Amygdala (tissue), 56 donors: Measurements from ENCODE around the gene BRD4.

ENCODE experiments used
- DNase-seq, 56 donors: peaks; one replicate each; lab custom pipeline; 2025; lab: John Stamatoyannopoulos, UW

The BRD4 gene

DNA sequence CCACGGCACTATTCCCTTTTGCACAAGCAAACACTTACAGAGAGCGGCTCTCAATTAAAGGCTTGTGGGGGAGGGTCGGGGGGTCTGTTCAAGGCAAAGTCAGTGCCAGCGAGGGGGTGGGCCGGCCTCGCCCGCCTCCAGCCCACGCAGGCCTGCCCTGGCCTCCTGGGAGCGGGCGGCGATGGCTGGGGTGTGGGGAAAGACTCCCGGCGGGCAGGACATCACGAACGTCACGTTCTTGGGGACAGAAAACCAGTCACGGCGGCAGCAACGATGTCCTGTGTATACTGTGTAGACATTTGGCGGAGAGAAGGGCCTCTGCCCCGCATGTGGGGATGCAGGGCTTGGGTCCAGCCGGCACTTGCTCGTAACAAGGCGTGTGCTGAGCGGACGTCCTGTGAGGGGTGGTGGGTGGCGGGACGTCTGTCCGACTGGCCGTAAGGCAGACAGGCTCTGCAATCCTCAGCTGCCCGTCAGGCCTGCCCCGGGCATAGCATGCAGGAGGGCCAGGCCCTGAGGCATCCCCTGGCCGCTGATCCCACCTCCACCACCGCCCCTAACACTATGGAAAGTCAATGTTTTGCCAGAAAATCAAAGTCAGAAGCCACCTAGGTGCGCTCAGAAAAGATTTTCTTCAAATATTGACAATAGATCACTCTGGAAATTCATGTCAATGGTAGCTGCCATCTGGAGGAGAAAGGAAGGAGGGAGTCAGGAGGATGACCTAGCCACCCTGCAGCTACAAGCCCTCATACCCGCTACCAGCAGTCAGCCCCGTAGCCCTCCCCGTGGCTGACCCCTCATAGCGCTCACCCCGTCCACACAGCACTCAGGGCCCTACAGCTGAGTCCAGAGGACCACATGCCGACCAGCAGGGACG, 94.3 kb downstream of the BRD4 start:
- DNase-seq = no peak

DNA sequence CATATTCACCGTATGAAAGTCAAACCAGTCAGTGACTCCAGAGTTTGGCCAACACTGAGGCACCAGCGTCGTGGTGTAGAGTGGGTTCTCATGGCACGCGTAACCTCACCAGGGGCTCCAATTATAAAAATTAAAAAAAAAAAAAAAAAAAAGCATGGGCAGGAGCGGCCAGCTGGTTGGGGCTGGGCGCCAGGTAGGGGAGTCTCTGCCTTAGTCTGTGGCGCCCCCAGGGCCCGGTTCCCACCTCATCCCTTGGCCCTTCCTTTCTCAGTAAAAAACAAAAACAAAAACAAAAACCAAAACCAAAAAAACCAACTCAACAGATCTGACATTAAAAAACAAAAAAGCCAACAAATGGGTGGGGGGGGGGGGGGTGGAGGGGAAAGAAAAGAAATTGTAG, 95.5 kb downstream of the BRD4 start:
- DNase-seq = no peak

DNA sequence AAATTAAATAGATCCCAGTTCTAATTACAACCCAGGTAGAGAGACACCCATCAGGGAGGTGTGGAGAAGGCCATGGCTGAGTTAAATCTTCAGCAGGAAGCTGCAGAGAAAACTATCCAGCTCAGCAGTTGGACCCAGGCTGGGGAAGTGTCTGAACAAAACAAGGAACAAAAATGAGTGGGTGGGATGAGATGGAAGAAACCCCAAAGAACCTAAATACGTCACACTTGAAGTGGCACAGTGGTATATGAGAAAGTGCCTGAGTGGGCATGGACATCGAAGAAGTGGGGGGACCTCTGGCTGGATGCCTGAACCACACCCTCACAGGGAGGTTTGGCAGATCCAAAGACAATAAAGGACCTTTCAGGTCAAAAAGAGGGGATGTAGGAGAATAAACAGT, 96.6 kb downstream of the BRD4 start:
- DNase-seq = no peak

DNA sequence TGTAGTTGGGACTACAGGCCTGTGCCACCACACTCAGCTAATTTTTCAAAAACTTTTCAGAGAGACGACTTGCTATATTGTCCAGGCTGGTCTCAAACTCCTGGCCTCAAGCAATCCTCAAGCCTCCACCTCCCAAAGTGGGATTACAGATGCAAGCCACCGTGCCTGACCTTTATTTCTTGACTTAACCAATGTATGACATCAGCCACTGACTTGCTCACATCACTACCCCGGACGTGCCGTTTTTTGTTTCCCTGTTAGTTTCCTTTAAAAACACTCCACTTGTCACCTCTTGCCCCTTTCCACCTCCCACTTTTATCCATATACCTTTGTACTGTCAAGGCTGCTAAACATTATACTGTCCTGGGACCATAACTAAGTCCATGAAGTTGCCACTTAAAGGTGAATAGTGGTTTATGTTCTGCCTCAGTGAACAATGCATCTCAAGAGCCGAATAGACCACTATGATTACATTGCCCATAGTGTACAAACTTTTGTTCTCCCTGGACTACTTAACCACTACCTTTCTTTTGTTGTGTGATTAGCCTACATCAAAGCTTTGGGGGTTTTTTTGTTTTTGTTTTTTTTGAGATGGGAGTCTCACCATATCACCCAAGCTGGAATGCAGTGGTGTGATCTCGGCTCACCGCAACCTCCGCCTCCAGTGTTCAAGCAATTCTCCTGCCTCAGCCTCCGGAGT, 97.8 kb downstream of the BRD4 start:
- DNase-seq = no peak

DNA sequence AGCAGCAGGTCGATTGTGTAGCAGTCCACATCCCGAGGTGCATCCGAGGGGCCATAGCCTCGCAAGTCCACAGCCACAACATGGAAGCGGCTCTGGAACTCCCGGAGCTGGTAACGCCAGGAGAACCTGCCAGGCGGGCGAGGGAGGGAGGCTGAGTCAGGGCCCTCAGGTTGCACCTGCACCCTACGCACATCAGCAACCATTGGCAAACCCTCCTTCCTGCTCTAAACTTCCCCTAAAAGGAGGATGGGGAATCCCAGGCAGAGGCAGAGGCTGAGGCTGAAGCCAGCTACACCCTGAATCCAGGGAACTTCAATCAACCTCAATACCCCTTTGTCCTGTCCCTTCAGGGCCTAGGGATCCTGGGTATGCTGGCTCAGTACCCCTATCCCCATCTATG, 101.1 kb downstream of the BRD4 start:
- DNase-seq = no peak

DNA sequence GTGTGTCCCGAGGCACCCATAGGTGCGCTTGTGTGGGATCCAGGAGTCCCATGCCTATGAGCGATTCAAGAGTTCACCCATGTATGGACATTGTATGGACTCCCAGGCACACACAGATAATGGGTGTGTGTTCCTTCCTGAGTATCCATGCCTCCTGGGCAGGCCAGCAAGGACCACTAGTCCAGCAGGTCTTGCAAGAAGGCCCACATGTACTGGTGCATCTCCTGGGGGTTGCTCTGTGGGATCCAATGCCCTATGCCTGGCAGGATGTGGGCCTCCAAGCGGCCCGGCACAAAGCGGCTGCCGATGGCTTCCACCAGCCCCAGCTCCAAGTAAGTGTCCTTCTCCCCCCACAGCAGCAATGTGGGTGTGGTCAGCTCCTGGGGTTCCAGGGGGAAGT, 105.1 kb downstream of the BRD4 start:
- DNase-seq = no peak

DNA sequence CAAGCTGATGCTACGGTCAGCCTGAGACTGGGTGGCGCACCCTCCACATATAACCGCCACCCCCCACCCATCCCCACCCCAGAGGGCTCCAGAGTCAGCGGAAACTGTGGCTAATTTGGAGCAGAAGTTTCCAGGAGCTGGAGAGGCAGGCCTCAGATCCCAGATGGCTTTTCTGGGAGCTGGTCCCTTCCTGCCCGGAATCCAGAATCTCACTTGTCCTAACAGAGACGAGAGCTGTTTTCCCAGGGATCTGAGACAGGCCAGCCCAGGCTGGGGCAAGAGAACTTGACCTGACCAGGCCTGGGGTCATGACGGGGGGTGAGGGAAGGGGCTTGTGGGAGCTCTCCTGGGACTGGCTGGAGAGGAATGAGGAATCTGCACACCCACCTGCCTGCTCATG, 106.6 kb downstream of the BRD4 start:
- no peak for DNase-seq

DNA sequence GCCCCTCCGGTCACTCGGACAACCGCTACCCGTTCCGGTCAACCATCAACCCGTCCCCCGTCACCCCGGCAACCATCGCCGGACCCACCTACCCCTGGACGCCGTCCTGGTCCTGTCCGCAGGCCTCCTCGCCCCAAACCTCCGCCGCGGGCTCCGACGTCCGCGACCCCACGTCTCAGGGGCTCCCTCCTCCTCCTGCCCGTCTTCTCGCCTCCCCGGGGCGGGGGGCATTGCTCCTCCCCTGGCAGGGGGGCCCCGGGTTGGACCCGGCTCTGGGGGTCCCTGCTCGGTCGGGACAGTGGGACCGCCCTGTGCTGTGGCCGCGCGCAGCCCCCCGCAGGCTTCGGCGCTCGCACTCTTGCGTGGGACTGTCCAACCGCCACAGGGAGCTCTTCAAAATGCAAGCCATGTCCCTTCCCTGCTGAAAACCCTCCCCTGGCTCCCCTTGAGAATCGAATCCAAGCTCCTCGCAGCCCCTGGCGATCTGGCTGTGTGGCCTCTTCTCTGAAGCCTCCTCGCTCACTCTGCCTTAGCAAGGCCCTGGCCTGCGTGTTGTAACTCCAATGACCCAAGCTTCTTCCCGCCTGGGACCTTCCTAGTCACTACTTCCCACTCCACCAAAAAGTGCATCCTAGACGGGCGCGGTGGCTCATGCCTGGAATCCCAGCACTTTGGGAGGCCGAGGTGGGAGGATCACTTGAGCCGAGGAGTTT, 108.5 kb downstream of the BRD4 start:
- DNase-seq = peak in 11 of 56 donors; percentile 4 to 68 (median 38)

DNA sequence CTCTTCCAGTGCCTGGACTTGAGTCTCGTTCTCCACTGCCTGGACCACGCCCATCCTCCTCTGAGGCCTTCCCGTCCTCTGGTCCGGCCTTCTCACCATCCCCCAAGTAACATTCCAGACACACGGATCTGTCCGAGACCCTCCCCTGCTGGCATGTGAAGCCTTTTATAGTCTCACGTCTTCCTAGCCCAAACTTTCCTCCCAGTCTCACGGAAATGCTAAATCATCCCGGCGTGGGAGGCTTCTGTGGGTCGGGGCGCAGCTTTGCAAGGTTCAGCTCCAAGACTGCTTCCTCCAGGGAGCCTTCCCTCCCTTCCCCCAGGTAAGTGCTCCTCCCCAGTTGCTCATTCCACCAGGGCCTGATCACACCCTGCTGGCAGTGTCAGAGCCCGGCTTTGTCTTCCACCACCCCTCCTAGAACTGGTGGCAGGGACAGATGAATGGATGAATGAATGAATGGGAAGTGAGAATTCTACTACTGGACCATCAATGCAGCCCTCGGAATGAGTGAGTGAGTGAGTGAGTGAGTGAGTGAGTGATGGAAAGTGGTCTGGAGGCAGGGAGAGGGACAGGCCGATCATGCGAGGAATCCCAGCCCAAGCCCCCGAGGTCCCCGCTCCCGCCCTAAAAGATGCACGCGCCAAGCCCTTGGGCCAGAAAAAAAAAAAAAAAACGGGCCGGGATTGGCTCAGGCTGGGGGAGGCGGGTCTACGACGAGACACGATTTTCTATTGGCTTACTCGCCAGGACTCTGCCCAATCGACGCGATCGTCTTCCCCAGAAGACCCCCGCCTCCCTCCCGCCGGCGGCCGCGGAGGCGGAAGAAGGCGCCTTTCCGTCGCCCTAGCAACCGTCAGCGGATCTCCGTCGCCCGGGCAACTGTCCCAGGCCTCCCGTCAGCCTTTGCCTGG, 109.3 kb downstream of the BRD4 start:
- DNase-seq = peak; percentile 27 to 95 (median 84)

DNA sequence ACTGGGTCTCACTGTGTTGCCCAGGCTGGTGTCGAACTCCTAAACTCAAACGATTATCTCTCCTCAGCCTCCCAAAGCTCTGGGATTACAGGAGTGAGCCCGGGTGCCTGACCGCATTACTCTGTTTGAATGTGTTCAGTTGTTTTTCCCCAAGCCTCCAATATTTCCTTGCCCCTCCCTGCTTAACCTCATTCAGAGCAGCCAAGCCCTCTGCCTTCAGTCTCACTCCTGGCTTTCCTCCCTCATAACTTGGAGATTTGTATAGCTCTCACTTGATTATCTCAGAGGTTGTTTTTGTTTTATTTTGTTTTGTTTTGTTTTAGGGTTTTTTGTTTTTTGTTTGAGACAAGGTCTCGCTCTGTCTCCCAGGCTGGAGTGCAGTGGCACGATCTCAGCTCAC, 111.5 kb downstream of the BRD4 start:
- no peak for DNase-seq

DNA sequence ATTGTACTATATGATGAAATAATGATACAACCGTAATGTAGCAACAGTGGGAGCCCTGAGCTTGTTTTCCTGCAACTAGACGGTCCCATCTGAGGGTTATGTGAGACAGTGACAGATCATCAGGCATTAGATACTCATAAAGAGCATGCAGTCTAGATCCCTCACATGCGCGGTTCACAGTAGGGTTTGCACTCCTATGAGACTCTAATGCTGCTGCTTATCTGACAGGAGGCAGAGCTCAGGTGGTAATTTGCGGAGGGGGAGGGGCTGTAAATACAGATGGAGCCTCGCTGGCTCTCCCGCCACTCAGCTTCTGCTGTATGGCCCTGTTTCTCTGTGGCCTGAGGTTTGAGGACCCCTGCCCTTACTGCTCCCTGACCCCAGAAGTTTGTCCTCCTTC, 113.8 kb downstream of the BRD4 start:
- no peak for DNase-seq

DNA sequence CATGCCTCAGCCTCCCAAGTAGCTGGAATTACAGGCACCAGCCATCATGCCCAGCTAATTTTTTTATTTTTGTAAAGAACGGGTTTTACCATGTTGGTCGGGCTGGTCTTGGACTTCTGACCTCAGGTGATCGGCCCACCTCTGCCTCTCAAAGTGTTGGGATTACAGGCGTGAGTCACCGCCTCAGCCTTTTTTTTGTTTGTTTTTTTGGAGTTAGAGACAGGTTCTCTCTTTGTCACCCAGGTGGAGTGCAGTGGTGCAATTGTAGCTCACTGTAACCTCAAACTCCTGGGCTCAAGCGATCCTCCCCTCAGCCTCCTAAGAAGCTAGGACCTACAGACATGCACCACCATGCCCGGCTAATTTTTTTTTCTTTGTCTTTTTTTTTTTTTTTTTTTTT, 116.0 kb downstream of the BRD4 start:
- no peak for DNase-seq

DNA sequence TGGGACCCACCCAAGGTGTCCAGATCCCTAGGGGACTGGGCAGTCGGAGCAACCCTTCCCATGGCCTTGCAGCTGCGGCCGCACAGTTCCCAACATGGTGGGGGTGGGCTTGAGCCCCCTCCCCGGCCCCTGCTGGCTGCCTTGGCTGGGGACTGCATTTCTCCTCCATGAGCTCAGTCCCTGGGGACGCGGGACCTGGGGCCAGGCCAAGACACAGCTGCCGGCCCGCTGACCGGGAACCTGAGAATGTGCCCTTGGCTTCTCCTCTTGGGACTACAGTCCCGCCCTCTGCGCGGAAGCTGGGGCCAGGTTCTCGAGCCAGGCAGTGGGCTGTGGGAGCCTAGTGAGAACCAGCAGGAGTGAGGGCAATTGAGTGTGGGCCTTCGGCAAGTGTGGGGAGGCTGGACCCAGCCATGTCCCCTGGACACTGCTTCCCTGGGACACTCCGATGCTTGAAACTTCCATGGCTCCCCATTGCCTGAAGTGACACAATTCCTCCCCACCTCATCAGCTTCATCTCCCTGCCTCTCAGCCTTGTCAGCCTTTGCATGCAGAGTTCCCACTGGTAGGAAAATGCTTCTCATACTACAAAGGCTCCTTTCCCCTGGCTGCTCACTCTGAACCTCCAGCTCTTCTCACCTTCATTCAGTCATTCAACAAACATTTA, 118.5 kb downstream of the BRD4 start:
- DNase-seq = no peak

DNA sequence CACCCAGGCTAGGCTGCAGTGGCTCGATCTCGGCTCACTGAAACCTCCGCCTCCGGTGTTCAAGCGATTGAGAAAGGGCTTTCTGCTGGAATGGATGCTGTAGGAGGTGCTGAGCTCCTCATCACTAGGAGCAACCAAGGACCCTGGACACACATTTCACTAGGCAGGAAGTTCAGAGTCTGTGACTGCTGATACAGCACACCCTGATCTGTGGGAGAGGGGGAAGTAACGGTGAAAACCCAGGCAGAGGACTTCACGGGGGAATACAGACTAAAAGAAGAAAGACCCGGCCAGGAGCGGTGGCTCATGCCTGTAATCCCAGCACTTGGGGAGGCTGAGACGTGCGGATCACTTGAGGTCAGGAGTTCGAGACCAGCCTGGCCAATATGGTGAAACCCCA, 119.6 kb downstream of the BRD4 start:
- no peak for DNase-seq

DNA sequence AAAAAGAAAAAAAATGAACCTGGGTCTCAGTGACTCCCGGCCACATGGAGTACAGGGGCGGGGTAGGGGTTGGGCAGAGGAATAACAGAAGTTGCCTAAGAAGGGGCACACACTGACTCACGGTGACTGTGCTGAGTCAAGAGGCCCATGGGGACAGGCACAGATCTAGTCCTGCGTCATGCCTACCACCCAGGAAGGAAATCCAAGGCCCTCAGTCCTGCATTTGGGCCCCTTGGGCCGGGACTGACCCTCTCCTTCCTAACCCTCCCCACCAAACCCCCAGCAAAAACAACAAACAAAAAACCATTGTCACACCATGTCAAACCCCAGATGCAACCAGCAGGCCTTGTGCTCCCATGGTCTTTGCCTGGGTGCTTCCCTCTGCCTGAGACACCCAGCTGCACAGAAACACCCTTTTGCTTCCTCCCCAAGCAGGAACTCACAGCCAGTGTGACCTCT, 122.0 kb downstream of the BRD4 start:
- DNase-seq = no peak

DNA sequence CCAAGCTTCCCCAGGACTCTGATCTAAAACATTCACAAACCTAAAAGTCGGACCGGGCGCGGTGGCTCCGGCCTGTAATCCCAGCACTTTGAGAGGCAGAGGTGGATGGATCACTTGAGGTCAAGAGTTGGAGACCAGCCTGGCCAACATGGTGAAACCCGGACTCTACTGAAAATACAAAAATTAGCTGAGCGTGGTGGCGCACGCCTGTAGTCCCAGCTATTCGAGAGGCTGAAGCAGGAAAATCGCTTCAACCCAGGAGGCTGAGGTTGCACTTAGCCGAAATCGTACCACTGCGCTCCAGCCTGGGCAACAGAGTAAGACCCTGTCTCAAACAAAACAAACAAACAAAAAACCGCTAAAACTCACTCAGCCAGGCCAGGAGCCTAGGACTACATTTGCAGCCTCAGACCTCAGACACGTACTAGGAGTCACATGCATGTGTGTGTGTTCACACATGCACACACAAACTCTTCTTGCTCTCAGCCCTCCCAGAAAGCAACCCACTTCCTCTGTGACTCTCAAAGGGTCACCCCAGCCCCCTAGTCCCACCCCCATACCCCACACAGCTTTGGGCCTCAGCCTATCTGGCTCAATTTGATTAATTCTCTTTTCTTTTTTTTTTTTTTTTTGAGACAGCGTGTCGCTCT, 130.8 kb downstream of the BRD4 start:
- no peak for DNase-seq

DNA sequence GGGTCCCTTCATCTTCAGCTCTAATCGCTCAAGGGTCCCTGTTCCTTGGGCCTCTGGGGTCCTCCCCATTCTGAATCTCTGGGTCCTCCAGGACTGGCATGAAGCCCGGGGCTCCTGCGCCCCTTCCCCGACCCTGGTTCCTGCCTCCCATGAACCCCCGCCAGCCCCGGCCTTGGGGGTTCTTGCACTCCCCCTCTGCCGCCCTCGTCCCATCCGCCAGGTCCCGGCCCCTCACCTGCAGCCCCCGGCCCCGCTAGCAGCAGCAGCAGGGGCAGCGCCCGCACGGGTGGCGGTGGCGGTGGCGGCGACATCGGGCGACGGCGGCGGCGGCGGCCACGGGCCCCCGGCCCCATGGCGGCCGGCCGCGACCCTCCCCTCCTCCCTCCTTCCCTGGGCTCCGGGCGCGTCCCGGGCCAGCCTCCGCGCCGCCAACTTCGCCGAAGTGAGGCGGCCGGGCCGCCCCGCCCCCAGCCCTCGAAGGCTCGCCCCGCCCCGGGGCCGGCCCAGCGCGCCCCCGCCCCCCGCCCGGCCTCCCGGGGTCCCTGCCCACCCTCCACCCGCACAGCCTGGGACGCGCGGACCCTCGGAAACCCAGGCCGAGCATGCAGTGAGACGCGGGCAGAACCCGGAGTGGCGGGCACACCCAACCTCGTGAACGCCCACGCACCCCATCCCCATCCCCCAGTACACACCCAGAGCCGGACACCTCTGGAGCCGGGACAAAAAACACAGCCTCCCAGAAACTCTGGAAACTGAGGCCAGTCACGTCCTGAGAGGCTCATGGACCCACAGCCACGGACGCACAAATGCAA, 131.6 kb downstream of the BRD4 start, which contains the start of gene NOTCH3:
TSS of gene NOTCH3 (minus strand) at position 443 of the 812 bp plus-strand sequence. CDS start at position 353, 90 bp downstream.
- no peak for DNase-seq
